Activated T-cell treated with anti-CD3 and anti-CD28 coated beads, Interleukin-2, amount 50 U/mL, for 24 hours (primary cell): ENCODE results near the gene NTM.

Experiments
- DNase-seq: peaks from one replicate; pipeline ENCODE4 v3.0.0-alpha.2; 2020
- H3K27ac Mint-ChIP-seq: 2 replicates; pipeline ENCODE4 v1.8.0; 2020; ENCODE audit warnings: mild to moderate bottlenecking, mixed read lengths
- H3K27me3 Mint-ChIP-seq: 2 replicates; pipeline ENCODE4 v1.8.0; 2020; ENCODE audit warnings: mixed read lengths
- H3K36me3 Mint-ChIP-seq: 2 replicates; pipeline ENCODE4 v1.8.0; 2020; ENCODE audit warnings: low read depth, mixed read lengths
- H3K4me1 Mint-ChIP-seq: 2 replicates; pipeline ENCODE4 v1.8.0; 2020; ENCODE audit warnings: low read depth, mixed read lengths
- H3K4me3 Mint-ChIP-seq: 2 replicates; pipeline ENCODE4 v1.8.0; 2020; ENCODE audit warnings: mild to moderate bottlenecking, moderate library complexity, mixed read lengths
- H3K9me3 Mint-ChIP-seq: 2 replicates; pipeline ENCODE4 v1.8.0; 2020; ENCODE audit warnings: mixed read lengths

The NTM gene

DNA sequence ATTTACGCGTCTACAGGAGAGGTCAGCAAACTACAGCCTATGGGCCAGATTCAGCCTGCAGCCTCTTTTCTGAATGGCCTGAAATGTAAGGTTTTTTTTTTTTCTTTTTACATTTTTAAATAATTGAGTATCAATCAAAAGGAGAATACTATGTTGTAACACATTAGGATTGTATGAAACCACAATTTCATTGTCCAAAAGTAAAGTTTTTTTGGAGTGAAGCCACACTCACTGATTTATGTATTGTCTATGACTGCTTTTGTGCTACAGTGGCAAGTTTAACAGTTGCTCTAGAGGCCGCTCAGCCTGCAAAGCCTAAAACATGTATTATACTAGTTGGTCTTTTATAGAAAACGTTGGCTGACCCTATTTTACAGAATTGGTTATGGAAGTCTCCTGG is 923.2 kb downstream of the NTM start:
- Mint-ChIP-seq H3K27me3 (no peaks in the 10 kb centered on the region), H3K4me3 (no peak overlapping the region), H3K4me1 (no peaks in the 10 kb centered on the region), H3K36me3 (no peaks in the 10 kb centered on the region), H3K27ac (no peak overlapping the region), H3K9me3 (peaks cover 2% of the 10 kb centered on the region)
- no peak for DNase-seq

DNA sequence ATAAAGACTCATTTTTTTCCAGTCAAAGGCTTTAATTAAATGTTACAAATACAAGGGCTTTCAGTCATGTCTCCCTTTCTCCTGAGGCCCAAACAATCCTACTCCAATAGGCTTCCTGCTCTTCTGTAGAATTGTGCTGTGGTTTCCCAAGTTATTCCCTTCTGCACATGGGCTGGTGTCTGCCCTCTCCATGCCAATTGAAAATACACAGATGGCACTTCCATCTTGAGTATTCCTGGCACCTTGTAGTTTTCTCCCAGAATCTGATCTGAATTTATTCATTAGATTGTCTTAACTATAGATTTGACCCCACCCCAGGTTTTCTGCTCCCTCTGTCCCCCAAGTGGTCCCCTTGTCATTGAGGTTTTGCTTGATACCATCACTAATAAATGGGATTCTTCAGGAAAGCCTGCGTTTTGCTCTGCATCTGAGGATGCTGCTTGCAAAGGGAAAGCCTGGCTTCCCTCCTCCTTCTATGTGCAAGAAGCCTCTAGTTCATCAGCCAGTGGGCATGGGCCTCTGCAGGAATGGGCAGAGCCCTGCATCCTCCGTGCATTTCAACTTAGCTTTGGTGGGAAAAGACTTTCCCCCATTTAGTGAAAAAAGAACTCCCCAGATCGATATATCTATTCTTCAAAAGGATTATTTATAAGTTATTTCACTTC is 926.7 kb downstream of the NTM start:
- no peaks in the 10 kb centered on the region for H3K36me3 Mint-ChIP-seq
- no peak overlapping the region for H3K27ac Mint-ChIP-seq
- no peaks in the 10 kb centered on the region for H3K27me3 Mint-ChIP-seq
- peaks cover 2% of the 10 kb centered on the region for H3K9me3 Mint-ChIP-seq
- H3K4me1 Mint-ChIP-seq, result no peaks in the 10 kb centered on the region
- no peak overlapping the region for H3K4me3 Mint-ChIP-seq
- no peak for DNase-seq

DNA sequence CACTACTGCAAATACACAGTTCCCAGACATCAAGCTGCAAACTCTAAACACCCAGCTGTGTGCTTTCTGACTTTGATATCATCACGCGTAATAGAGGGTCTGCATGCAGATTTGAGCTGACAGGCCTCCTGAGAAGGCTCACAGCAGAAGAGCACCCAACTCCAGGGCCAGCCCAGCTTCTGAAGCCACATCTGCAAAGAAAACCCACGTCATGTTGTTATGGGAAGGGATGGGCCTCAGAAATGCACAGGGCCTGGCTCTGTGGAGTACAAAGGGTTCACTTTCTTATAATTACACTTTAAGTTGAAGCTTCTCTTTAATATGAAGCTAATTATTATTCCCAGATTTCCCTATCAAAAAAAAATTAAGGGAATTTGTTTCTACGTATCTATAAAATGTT is 927.9 kb downstream of the NTM start:
- no peaks in the 10 kb centered on the region for H3K9me3 Mint-ChIP-seq
- no peaks in the 10 kb centered on the region for H3K4me1 Mint-ChIP-seq
- no peaks in the 10 kb centered on the region for H3K27me3 Mint-ChIP-seq
- no peaks in the 10 kb centered on the region for H3K36me3 Mint-ChIP-seq
- H3K4me3 Mint-ChIP-seq, result no peak overlapping the region
- DNase-seq, result no peak
- H3K27ac Mint-ChIP-seq, result no peak overlapping the region

DNA sequence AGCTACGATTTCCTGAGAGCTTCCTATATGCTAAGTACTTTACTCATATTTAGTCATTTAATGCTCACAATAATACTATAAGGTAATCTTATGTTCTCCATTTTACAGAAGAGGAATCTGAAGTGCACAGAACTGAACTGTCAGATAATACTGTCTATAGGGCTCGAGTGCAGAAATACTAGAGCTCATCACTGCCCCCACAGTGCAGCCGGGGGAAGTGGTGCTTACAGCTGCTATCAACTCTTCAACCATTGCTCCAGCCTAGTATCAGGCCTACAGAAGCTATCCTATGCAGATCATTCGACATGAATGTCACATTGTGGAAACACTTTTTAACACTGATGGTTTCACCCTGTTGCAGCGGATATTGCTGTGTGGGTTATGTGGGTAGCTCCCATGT is 929.9 kb downstream of the NTM start:
- Mint-ChIP-seq H3K27ac (no peak overlapping the region), H3K27me3 (no peaks in the 10 kb centered on the region), H3K4me1 (no peaks in the 10 kb centered on the region), H3K4me3 (no peak overlapping the region), H3K36me3 (no peaks in the 10 kb centered on the region), H3K9me3 (peaks cover 2% of the 10 kb centered on the region)
- no peak for DNase-seq

DNA sequence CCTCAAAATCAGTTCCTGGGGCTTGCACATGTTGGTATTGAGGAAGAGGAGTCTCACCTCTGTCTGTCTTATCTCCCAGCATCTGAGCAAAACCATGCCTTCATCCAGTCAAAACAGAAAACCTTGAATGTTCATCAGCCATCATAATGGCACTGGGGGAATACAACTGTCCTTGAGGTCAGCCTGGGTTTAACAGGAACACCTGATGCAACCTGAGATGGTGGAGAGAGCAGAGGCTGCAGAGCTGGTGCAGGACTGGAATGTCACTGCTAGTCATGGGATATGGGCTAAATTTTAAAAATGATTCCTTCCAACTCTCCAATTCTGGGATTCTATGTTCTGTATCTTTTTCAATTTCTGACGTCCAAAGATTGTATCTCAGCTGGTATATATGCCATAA is 931.0 kb downstream of the NTM start:
- H3K36me3 Mint-ChIP-seq, result no peaks in the 10 kb centered on the region
- no peaks in the 10 kb centered on the region for H3K27me3 Mint-ChIP-seq
- H3K4me3 Mint-ChIP-seq, result no peak overlapping the region
- H3K9me3 Mint-ChIP-seq, result peaks cover 2% of the 10 kb centered on the region
- no peaks in the 10 kb centered on the region for H3K4me1 Mint-ChIP-seq
- no peak overlapping the region for H3K27ac Mint-ChIP-seq
- no peak for DNase-seq

DNA sequence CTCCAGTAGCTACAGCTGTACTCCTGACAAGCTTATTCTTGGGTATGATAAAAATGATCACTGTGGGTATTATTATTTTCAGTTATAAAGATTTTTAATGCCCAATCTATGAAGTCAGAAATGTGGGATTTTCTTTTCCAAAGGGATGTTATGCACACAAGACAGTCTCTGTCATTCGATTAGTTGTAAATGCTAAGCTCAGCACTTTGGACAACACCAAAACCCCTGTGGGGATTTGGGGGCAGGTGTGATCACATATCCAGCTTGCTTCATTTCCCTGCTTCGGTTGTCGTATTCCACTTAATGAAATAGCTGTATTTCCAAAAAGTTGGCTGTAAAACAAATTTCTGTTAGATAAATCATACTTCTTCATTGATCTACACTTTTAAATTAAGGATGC is 931.5 kb downstream of the NTM start:
- Mint-ChIP-seq H3K36me3 (no peaks in the 10 kb centered on the region), H3K9me3 (peaks cover 2% of the 10 kb centered on the region), H3K27me3 (no peaks in the 10 kb centered on the region), H3K27ac (no peak overlapping the region), H3K4me1 (no peaks in the 10 kb centered on the region), H3K4me3 (no peak overlapping the region)
- DNase-seq, result no peak

DNA sequence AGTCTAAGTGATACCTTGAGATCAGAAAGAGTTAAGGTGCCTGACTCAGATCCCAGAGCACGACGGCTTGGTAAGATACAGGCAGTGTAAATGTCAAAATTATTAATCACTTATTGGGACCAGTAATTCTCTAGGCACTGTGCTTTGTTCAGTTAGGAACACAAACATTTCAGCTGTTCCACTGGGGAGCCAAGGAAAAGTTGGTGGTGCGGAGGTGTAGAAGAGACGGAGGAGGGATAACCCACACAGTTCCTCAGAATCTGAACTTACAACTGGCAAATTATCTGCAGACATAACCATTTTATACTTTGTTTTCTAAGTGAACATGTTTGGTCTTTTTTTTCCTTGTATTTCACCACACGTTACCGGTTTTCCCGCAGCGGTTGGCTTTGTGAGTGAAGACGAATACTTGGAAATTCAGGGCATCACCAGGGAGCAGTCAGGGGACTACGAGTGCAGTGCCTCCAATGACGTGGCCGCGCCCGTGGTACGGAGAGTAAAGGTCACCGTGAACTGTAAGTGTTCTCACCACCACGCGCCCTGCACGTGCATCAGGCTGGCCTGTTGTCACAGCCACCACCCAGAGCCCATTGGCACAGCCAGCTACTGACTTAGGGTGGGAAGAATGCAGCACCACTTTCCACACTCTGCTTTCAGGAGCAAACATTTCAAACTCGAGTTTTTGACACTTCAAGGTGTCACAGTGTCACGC is 937.0 kb downstream of the NTM start:
- Mint-ChIP-seq H3K4me1 (no peaks in the 10 kb centered on the region), H3K36me3 (no peaks in the 10 kb centered on the region), H3K4me3 (no peak overlapping the region), H3K27me3 (no peaks in the 10 kb centered on the region), H3K27ac (no peak overlapping the region), H3K9me3 (peaks cover 2% of the 10 kb centered on the region)
- no peak for DNase-seq

DNA sequence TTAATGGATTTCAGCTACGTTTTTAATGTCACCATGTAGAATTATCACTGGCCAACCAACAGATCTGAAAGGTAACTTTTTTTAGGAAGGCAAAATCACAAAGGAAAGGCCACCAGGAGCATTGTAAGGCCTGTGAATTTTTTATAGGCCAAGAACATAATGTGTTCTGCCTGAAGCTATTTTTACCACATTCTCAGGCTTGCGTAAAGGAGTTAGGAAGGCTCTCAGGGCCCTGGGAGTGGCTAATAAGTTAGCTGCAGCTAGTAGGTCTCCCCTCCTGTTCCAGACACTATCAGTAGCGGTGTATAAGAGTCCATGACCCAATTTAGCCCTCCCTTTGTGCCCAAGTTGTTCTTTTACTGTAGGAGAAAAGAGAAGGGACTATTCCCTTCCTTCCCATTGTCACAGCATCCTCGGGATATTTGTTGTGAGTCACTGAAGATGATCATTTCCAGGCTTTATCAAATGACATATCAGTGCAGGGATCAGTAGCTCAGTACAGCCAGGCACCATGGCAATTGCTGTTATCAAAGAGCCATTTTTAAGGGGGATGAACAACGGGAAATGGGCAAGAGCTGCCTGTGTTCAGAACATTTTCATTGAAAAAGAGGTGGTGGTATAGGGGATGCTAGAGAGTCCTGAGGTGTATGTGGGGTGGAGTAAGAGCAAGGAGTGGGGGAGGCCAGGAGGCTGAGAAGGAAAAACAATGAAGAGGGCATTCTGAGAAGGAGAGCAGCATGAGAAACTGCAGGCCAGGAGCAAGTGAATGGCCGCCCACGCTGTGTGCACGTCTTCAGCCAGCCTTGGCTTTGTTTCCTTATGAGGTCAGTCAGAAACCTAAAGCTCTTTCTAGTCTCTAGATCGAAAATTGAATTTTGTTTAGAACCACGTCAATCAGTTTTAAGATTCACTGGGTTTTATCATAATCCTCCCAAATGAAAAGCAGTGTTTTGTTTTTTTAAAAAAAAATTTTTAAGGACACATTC is 940.3 kb downstream of the NTM start:
- H3K9me3 Mint-ChIP-seq, result no peaks in the 10 kb centered on the region

DNA sequence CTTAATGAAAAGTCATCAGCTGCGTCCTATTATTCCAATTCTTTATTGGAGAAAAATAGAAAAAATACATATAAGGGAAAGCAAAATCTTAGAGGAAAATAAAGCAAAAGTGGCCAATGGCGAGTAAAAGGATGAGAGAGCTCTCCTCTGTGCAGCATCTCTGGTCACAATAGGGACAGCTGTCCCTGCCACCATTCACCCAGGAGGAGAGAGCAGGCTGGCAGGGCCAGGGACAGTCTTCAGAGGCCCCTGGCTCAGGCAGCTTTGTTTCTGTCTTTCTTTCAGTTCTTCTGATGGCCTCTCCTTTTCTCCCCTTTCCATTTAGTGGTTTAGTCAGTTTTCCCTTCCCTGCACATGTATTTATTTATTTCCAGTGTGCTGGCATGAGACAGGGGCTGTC is 941.3 kb downstream of the NTM start:
- no peaks in the 10 kb centered on the region for H3K36me3 Mint-ChIP-seq
- H3K9me3 Mint-ChIP-seq, result no peaks in the 10 kb centered on the region
- no peak overlapping the region for H3K4me3 Mint-ChIP-seq
- no peaks in the 10 kb centered on the region for H3K27me3 Mint-ChIP-seq
- H3K4me1 Mint-ChIP-seq, result no peaks in the 10 kb centered on the region
- no peak for DNase-seq
- H3K27ac Mint-ChIP-seq, result no peak overlapping the region

More for the DNA sequence above, 940.3 kb downstream of the NTM start:
- DNase-seq, result no peak
- Mint-ChIP-seq H3K27ac (no peak overlapping the region), H3K36me3 (no peaks in the 10 kb centered on the region), H3K27me3 (no peaks in the 10 kb centered on the region), H3K4me1 (no peaks in the 10 kb centered on the region), H3K4me3 (no peak overlapping the region)

DNA sequence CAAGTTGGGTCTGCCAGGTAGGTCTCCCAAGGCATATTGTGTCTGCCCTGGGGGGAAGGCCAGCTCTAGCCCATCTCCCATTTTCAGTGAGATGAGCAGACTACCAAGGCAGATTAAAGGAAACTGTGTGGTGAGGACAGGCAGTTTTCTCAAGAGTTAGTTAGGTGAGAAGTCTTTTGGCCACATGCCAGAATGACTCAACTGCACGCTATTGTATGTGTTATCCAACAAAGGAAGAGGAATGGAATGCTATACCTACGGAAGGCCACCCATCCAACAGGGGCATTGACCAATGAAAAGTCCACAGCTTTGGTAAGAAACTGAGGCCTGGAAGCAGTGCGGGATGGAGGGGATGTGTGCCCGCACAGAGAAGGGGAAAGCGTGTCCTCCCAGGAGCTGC is 941.7 kb downstream of the NTM start:
- Mint-ChIP-seq H3K4me1 (no peaks in the 10 kb centered on the region), H3K4me3 (no peak overlapping the region), H3K9me3 (no peaks in the 10 kb centered on the region), H3K36me3 (no peaks in the 10 kb centered on the region), H3K27ac (no peak overlapping the region), H3K27me3 (no peaks in the 10 kb centered on the region)
- DNase-seq, result no peak

DNA sequence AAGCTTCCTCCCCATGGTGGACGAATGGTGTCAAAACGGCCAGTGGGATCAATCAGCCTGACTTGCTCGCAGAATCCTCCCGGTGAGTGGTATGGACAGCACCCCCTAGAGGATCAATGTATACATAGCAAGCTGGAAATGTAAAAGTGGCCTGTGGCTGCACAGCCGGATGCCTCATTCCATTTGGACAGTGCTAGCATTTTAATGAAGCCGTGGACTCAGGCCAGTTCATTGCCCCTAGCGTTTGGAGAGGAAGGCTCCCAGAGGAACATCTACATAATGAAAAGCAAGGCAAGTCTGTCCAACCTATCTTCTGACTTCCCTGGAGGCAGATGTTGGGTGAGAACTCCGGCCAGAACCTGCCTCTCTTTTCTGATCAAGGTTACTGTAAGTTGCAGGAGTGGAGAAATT is 942.3 kb downstream of the NTM start:
- no peaks in the 10 kb centered on the region for H3K27me3 Mint-ChIP-seq
- H3K27ac Mint-ChIP-seq, result no peak overlapping the region
- H3K9me3 Mint-ChIP-seq, result no peaks in the 10 kb centered on the region
- no peaks in the 10 kb centered on the region for H3K4me1 Mint-ChIP-seq
- no peaks in the 10 kb centered on the region for H3K36me3 Mint-ChIP-seq
- H3K4me3 Mint-ChIP-seq, result no peak overlapping the region
- no peak for DNase-seq

DNA sequence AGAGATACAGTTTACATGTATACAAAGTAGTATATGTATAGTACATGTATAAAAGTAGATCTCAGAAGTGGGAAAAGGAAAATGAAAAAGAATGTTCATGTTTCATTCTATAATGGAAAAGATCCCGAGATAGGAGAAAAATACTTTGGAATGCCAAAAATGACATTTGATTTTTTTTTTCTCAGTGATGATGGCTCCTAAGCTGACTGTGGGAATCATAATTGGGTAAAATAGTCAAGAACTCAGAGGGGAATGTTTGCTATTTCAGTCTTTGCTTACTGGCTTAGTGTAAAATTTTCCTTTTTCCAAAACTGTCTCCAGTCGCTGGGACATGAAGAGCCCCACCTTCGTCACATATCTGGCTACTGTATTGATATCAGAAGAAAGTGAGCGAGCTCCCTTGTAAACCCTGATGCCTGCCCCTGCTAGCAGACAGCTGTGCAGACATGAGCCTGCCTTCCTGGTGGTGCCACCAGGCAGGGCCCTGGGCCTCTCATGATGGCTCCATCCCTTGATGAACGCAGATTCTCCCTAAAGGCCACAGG is 944.6 kb downstream of the NTM start:
- Mint-ChIP-seq H3K4me1 (no peaks in the 10 kb centered on the region), H3K36me3 (no peaks in the 10 kb centered on the region), H3K9me3 (no peaks in the 10 kb centered on the region), H3K27ac (no peak overlapping the region), H3K4me3 (no peak overlapping the region), H3K27me3 (no peaks in the 10 kb centered on the region)
- DNase-seq, result no peak

DNA sequence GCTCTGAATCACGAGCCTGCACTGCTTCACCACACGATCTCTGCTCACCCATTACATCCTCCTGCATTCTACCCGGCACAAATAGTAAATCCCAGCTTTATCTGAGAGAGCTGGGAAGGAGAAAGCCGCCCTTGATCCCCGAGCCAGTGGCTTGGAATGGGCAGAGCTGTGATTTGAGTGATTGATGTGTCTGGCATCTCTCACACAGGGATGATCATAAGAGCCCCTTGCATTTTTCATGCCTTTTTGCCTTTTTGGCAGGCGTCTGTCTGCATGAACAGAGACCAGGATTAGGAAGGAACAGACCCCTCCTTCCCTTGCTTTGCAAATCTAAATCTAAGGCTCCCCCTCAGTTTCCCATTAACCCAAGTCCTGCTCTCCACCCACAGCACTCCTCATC is 945.3 kb downstream of the NTM start:
- Mint-ChIP-seq H3K27ac (no peak overlapping the region), H3K4me1 (no peaks in the 10 kb centered on the region), H3K27me3 (no peaks in the 10 kb centered on the region), H3K9me3 (no peaks in the 10 kb centered on the region), H3K36me3 (no peaks in the 10 kb centered on the region), H3K4me3 (no peak overlapping the region)
- no peak for DNase-seq

DNA sequence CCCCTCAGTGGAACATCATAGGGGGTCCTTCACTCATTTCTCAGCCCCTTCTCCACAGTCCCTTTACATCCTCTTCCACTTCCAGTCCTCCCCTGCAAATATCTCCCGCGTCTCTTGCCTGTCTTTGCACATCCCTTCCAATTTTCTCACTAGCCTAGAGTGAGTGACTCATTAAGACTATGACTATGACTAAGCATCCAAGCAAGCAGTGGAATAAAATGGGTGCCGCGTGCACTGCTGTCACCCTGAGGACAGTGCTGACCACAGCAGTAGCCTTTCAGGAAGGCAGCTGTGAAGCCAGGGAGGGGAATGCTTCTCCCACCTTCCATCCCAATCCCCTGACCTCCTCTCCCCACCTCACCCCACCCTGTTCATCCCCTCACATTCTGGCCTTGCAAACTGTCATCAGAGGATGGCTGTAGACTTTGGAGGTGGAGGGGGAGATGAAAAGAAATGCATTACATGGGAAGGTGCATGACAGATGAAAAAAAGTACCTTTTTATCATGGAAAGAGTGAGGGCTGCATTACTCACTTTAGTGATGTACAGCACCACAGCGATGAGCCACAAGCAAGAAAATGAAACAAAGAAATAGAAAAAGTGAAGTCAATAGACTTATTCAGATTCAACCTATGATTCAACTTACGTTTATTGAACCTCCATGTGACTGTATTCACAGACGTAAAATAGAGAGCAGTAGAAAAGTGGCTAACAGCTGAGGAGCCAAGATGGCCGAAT is 948.2 kb downstream of the NTM start:
- Mint-ChIP-seq H3K4me3 (no peak overlapping the region), H3K36me3 (no peaks in the 10 kb centered on the region), H3K27ac (peak overlapping the region; percentile 4), H3K9me3 (no peaks in the 10 kb centered on the region), H3K4me1 (no peaks in the 10 kb centered on the region), H3K27me3 (no peaks in the 10 kb centered on the region)
- DNase-seq, result no peak
